Liver (tissue), 9 donors: ENCODE results near the gene NR2F6. TPM values are rescaled to one million over a fixed set of nuclear protein-coding genes. Genes with fewer than 3 reads are reported as not detected.

Source experiments
- DNase-seq: peaks from one replicate; pipeline ENCODE4 v3.0.0-alpha.2; 2017; ENCODE audit warnings: low spot score
- H3K27ac ChIP-seq, 2 donors: one replicate each; pipeline ENCODE4 v1.7.0; 2013; ENCODE audit warnings: inconsistent platforms in 2 of 2, low read length in 2 of 2, control low read depth in 1 of 2, low read depth in 1 of 2, mild to moderate bottlenecking in 1 of 2
- H3K27me3 ChIP-seq, 4 donors: one replicate each; pipeline versions ENCODE4 v1.6.1 to v1.7.0; 2013; ENCODE audit warnings: low read length in 3 of 4, inconsistent platforms in 1 of 4, mild to moderate bottlenecking in 1 of 4, moderate library complexity in 1 of 4; ENCODE audit not compliant: control insufficient read depth in 4 of 4, insufficient read depth in 4 of 4
- H3K36me3 ChIP-seq, 4 donors: one replicate each; pipeline versions ENCODE4 v1.6.1 to v1.7.0; 2013; ENCODE audit warnings: low read length in 3 of 4, mild to moderate bottlenecking in 3 of 4, low read depth in 1 of 4, moderate library complexity in 1 of 4; ENCODE audit not compliant: control insufficient read depth in 4 of 4, insufficient read depth in 3 of 4
- H3K4me1 ChIP-seq, 4 donors: one replicate each; pipeline versions ENCODE4 v1.6.1 to v1.7.0; 2013; ENCODE audit warnings: low read length in 3 of 4, mild to moderate bottlenecking in 3 of 4, moderate library complexity in 1 of 4; ENCODE audit not compliant: control insufficient read depth in 4 of 4, insufficient read depth in 4 of 4
- H3K4me3 ChIP-seq, 3 donors: one replicate each; pipeline versions ENCODE4 v1.6.1 to v1.7.0; 2013; ENCODE audit warnings: low read length in 3 of 3, control low read depth in 1 of 3, low read depth in 1 of 3, mild to moderate bottlenecking in 1 of 3
- H3K9ac ChIP-seq, 2 donors: one replicate each; pipeline ENCODE4 v1.7.0; 2013; ENCODE audit warnings: low read length in 2 of 2, mild to moderate bottlenecking in 2 of 2, moderate library complexity in 2 of 2, control low read depth in 1 of 2, low read depth in 1 of 2
- H3K9me3 ChIP-seq, 4 donors: one replicate each; pipeline versions ENCODE4 v1.6.1 to v1.7.0; 2013; ENCODE audit warnings: low read length in 3 of 4; ENCODE audit not compliant: control insufficient read depth in 4 of 4
- CTCF ChIP-seq: fragments of 150-350 bp; IDR thresholded peaks from 2 replicates; pipeline ENCODE4 v1.5.1; 2017; ENCODE audit warnings: improper control_type of control experiment, low read depth, low read length; ENCODE audit not compliant: missing input control
- FOXA1 ChIP-seq: IDR thresholded peaks from 2 replicates; pipeline ENCODE4 v1.6.1; 2016; ENCODE audit warnings: antibody characterized with exemption
- GABPA ChIP-seq, 2 donors: IDR thresholded peaks in 1 of 2; conservative IDR thresholded peaks in 1 of 2; 2 replicates each; pipeline ENCODE4 v1.6.1; 2016; ENCODE audit warnings: antibody characterized with exemption in 2 of 2, mild to moderate bottlenecking in 1 of 2, moderate library complexity in 1 of 2
- HNF4A ChIP-seq, 2 donors: conservative IDR thresholded peaks; 2 replicates each; pipeline ENCODE4 v1.6.1; 2016; ENCODE audit warnings: antibody characterized with exemption in 2 of 2, mild to moderate bottlenecking in 2 of 2
- HNF4G ChIP-seq: IDR thresholded peaks from 2 replicates; pipeline ENCODE4 v1.6.1; 2016; ENCODE audit warnings: antibody characterized with exemption
- MAX ChIP-seq: IDR thresholded peaks from 2 replicates; pipeline ENCODE4 v1.6.1; 2016; ENCODE audit warnings: antibody characterized with exemption
- NR2F2 ChIP-seq: IDR thresholded peaks from 2 replicates; pipeline ENCODE4 v1.6.1; 2016; ENCODE audit warnings: antibody characterized with exemption
- RAD21 ChIP-seq, 2 donors: IDR thresholded peaks; 2 replicates each; pipeline ENCODE4 v1.6.1; 2016; ENCODE audit warnings: antibody characterized with exemption in 2 of 2, mild to moderate bottlenecking in 2 of 2
- REST ChIP-seq: IDR thresholded peaks from 2 replicates; pipeline ENCODE4 v1.6.1; 2016; ENCODE audit warnings: antibody characterized with exemption, mild to moderate bottlenecking
- RXRA ChIP-seq, 2 donors: IDR thresholded peaks; 2 replicates each; pipeline ENCODE4 v1.6.1; 2017 to 2018; ENCODE audit warnings: antibody characterized with exemption in 2 of 2, mild to moderate bottlenecking in 1 of 2
- SP1 ChIP-seq: IDR thresholded peaks from 2 replicates; pipeline ENCODE4 v1.6.1; 2018; ENCODE audit warnings: antibody characterized with exemption, mild to moderate bottlenecking
- TAF1 ChIP-seq: conservative IDR thresholded peaks from 2 replicates; pipeline ENCODE4 v1.6.1; 2016; ENCODE audit warnings: antibody characterized with exemption, mild to moderate bottlenecking
- YY1 ChIP-seq: IDR thresholded peaks from 2 replicates; pipeline ENCODE4 v1.6.1; 2016; ENCODE audit warnings: antibody characterized with exemption, mild to moderate bottlenecking
- ZBTB33 ChIP-seq: IDR thresholded peaks from 2 replicates; pipeline ENCODE4 v1.6.1; 2016; ENCODE audit warnings: antibody characterized with exemption
- WGBS: extraction: QIAGEN DNeasy Blood & Tissue Kit; methylation state at CpG from one replicate; pipeline ENCODE4 v1.1.7; 2013; 5-methylcytosine and 5-hydroxymethylcytosine counted together
- polyA plus RNA-seq, 2 donors: library from polyadenylated mRNA; stranded (reverse) in 1 of 2; unstranded in 1 of 2; fragments of 200-250 nt in 1 of 2; fragments of >200 nt in 1 of 2; fragmentation: Nextera tagmentation in 1 of 2; extraction: Ambion mirVana in 1 of 2; gene quantifications; one replicate each; pipeline versions ENCODE4 v1.2.1 to v1.2.3, GENCODE V29; 2013 to 2015
- total RNA-seq, 2 donors: library from RNA; depleted of rRNA; stranded (reverse); fragments of >200 nt; gene quantifications; one replicate each; pipeline ENCODE4 v1.2.3, GENCODE V29; 2014
- donor health status: healthy.
- donor health status: healthy.
- donor health status: healthy.
- donor health status: healthy.
- donor health status: healthy.

Gene NR2F6
- total and polyA plus RNA-seq, 4 donors: 30.5 to 86.1 (median 52.6) TPM

GRCh38 chr19:17246681-17247425 lies 1.1 kb upstream of the NR2F6 start:
- no peak for DNase-seq
- peak overlapping the region; percentile 32 to 75 (median 64) for H3K4me3 ChIP-seq
- H3K27me3 ChIP-seq: no peaks in the 10 kb centered on the region
- WGBS: 8% methylated on average over 21 of the region's 21 CpGs
- H3K9me3 ChIP-seq: no peaks in the 10 kb centered on the region
- peaks cover 10 to 44% (median 37%) of the 10 kb centered on the region in 4 donors for H3K4me1 ChIP-seq
- no peaks in the 10 kb centered on the region for H3K36me3 ChIP-seq
- H3K9ac ChIP-seq: no peak overlapping the region
- peak; percentile 3 for TF ChIP-seq CTCF
- no peak for TF ChIP-seq MAX
- peak; percentile 49 to 67 for TF ChIP-seq RXRA (IDR thresholded peaks at IDR 0.05)
- TF ChIP-seq YY1: no peak
- TF ChIP-seq NR2F2: peak; percentile 72
- TF ChIP-seq SP1: peak; percentile 69
- TF ChIP-seq HNF4A (conservative IDR thresholded peaks at IDR 0.05): peak in 1 of 2 donors; percentile 45
- TF ChIP-seq TAF1: no peak
- TF ChIP-seq ZBTB33: no peak
- peak overlapping the region; percentile 84 to 91 for H3K27ac ChIP-seq

GRCh38 chr19:17244618-17245534 lies 843 bp downstream of the NR2F6 start:
- TF ChIP-seq HNF4G (no peak), RAD21 (IDR thresholded peaks at IDR 0.05) (no peak), TAF1 (no peak), GABPA (IDR thresholded peaks at IDR 0.05 in 1 of 2, conservative IDR thresholded peaks at IDR 0.05 in 1 of 2) (no peak), CTCF (no peak), REST (no peak), MAX (no peak), SP1 (no peak), FOXA1 (no peak)
- no peak for DNase-seq
- H3K9me3 ChIP-seq: no peaks in the 10 kb centered on the region
- peak overlapping the region; percentile 75 to 89 (median 88) for H3K4me3 ChIP-seq
- peaks cover 19 to 61% (median 56%) of the 10 kb centered on the region in 4 donors for H3K4me1 ChIP-seq
- H3K36me3 ChIP-seq: no peaks in the 10 kb centered on the region
- H3K27me3 ChIP-seq: no peaks in the 10 kb centered on the region
- WGBS: 1% methylated on average over 100 of the region's 100 CpGs
- H3K27ac ChIP-seq: peak overlapping the region; percentile 81
- H3K9ac ChIP-seq: peak overlapping the region in 1 of 2 donors; percentile 60
